C4-2B (cell line): ENCODE data around the gene CELSR3.

ENCODE experiments used
- ZFX ChIP-seq: fragments of 450-650 bp; IDR thresholded peaks from 2 replicates; pipeline ENCODE4 v1.6.1; 2017
- TF ChIP-seq, protein P1 (sequence below): fragments of 450-650 bp; conservative IDR thresholded peaks from 2 replicates; pipeline ENCODE4 v1.5.1; 2017; ENCODE audit warnings: mild to moderate bottlenecking

DNA sequence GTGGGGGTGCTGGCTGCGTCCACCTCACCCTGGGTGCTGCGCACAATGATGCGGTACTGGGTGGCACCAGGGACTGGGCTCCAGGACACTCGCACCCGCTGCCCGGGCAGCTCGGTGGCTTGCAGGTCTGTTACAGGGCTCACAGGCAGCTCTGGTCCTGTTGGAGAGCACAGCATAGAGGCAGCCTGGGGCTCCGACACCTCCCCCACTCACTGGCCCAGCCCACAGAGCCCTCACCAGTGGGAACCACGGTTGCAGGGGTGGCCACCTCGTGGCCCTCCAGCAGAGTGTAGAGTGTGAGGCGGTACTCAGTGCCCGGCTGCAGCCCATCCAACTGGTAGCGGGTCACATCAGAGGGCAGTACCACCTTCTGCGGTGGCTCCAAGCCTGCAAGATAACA is 71.2 kb downstream of the CELSR3 start:
- TF ChIP-seq, protein P1, sequence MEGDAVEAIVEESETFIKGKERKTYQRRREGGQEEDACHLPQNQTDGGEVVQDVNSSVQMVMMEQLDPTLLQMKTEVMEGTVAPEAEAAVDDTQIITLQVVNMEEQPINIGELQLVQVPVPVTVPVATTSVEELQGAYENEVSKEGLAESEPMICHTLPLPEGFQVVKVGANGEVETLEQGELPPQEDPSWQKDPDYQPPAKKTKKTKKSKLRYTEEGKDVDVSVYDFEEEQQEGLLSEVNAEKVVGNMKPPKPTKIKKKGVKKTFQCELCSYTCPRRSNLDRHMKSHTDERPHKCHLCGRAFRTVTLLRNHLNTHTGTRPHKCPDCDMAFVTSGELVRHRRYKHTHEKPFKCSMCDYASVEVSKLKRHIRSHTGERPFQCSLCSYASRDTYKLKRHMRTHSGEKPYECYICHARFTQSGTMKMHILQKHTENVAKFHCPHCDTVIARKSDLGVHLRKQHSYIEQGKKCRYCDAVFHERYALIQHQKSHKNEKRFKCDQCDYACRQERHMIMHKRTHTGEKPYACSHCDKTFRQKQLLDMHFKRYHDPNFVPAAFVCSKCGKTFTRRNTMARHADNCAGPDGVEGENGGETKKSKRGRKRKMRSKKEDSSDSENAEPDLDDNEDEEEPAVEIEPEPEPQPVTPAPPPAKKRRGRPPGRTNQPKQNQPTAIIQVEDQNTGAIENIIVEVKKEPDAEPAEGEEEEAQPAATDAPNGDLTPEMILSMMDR = no peak
- no peak for TF ChIP-seq ZFX
